ENCODE data around the gene CELF2.

CELF2 gene

GRCh38 chr10:11153245-11153644 lies 135.6 kb downstream of the CELF2 start:
- Mint-ChIP-seq H3K27me3 (ENCODE audit: low read depth, poor library complexity) (peaks cover 22% of the 10 kb centered on the region), H3K9me3 (no peaks in the 10 kb centered on the region), H3K4me3 (no peak overlapping the region), H3K36me3 (ENCODE audit: low read depth) (no peaks in the 10 kb centered on the region), H3K27ac (no peak overlapping the region), H3K4me1 (peaks cover 53% of the 10 kb centered on the region)
- no peak for DNase-seq
- no peak for TF ChIP-seq CTCF (IDR thresholded peaks at IDR 0.05)

- DNase-seq: no peak
- Mint-ChIP-seq H3K27ac (peak overlapping the region; percentile 50), H3K27me3 (ENCODE audit: low read depth, poor library complexity) (peaks cover 22% of the 10 kb centered on the region), H3K4me1 (peaks cover 58% of the 10 kb centered on the region), H3K9me3 (no peaks in the 10 kb centered on the region), H3K4me3 (no peak overlapping the region), H3K36me3 (ENCODE audit: low read depth) (no peaks in the 10 kb centered on the region)
- no peak for TF ChIP-seq CTCF (IDR thresholded peaks at IDR 0.05)
Observed at GRCh38 chr10:11153766-11154165, 136.1 kb downstream of the CELF2 start.

- no peak overlapping the region for H3K27ac Mint-ChIP-seq
- H3K4me1 Mint-ChIP-seq: peaks cover 58% of the 10 kb centered on the region
- peaks cover 22% of the 10 kb centered on the region for H3K27me3 Mint-ChIP-seq (ENCODE audit: low read depth, poor library complexity)
- H3K4me3 Mint-ChIP-seq: no peak overlapping the region
- no peak for TF ChIP-seq CTCF (IDR thresholded peaks at IDR 0.05)
- no peak for DNase-seq
- H3K36me3 Mint-ChIP-seq (ENCODE audit: low read depth): no peaks in the 10 kb centered on the region
- H3K9me3 Mint-ChIP-seq: no peaks in the 10 kb centered on the region
Observed at GRCh38 chr10:11154333-11154732, 136.7 kb downstream of the CELF2 start.

- no peaks in the 10 kb centered on the region for H3K36me3 Mint-ChIP-seq (ENCODE audit: low read depth)
- no peaks in the 10 kb centered on the region for H3K9me3 Mint-ChIP-seq
- H3K4me3 Mint-ChIP-seq: no peak overlapping the region
- no peak for DNase-seq
- peaks cover 52% of the 10 kb centered on the region for H3K4me1 Mint-ChIP-seq
- no peak for TF ChIP-seq CTCF (IDR thresholded peaks at IDR 0.05)
- H3K27ac Mint-ChIP-seq: no peak overlapping the region
- peaks cover 19% of the 10 kb centered on the region for H3K27me3 Mint-ChIP-seq (ENCODE audit: low read depth, poor library complexity)
Observed at GRCh38 chr10:11154849-11155498, 137.3 kb downstream of the CELF2 start.

- Mint-ChIP-seq H3K4me1 (peaks cover 47% of the 10 kb centered on the region), H3K9me3 (peaks cover 8% of the 10 kb centered on the region), H3K27ac (no peak overlapping the region), H3K4me3 (no peak overlapping the region), H3K27me3 (ENCODE audit: low read depth, poor library complexity) (peaks cover 12% of the 10 kb centered on the region), H3K36me3 (ENCODE audit: low read depth) (peaks cover 1% of the 10 kb centered on the region)
- DNase-seq: no peak
- TF ChIP-seq CTCF (IDR thresholded peaks at IDR 0.05): no peak
Observed at GRCh38 chr10:11156480-11156879, 138.8 kb downstream of the CELF2 start.
